Progenitor cell of endocrine pancreas (in vitro differentiated cells): ENCODE data around the gene CDH4. TPM values are rescaled to one million over a fixed set of nuclear protein-coding genes. Genes with fewer than 3 reads are reported as not detected.
A peak's percentile ranks its signal among the peaks of the same experiment; 100 is the strongest.

ENCODE experiments used
- DNase-seq: peaks from one replicate; pipeline ENCODE4 v3.0.0; 2021; ENCODE audit warnings: low spot score; ENCODE audit not compliant: unreplicated experiment
- H3K27ac Mint-ChIP-seq: 2 replicates; pipeline ENCODE4 v1.8.0; 2021; ENCODE audit warnings: mild to moderate bottlenecking, moderate library complexity, mixed read lengths
- H3K27me3 Mint-ChIP-seq: 2 replicates; pipeline ENCODE4 v1.8.0; 2021; ENCODE audit warnings: mixed read lengths
- H3K36me3 Mint-ChIP-seq: 2 replicates; pipeline ENCODE4 v1.8.0; 2022; ENCODE audit warnings: mixed read lengths; ENCODE audit not compliant: insufficient read depth
- H3K4me1 Mint-ChIP-seq: 2 replicates; pipeline ENCODE4 v1.8.0; 2021; ENCODE audit warnings: low read depth, mixed read lengths
- H3K4me3 Mint-ChIP-seq: 2 replicates; pipeline ENCODE4 v1.8.0; 2021; ENCODE audit warnings: low read depth, mild to moderate bottlenecking, moderate library complexity, mixed read lengths
- H3K9me3 Mint-ChIP-seq: 2 replicates; pipeline ENCODE4 v1.8.0; 2021; ENCODE audit warnings: low read depth, mixed read lengths
- total RNA-seq: library from RNA; stranded (reverse); gene quantifications from 2 replicates; pipeline ENCODE4 v1.2.1, GENCODE V29; 2021
- TF ChIP-seq, protein P1 (sequence below): fragments of 200-600 bp; sonication (generic); IDR thresholded peaks from one replicate; pipeline ENCODE4 v1.5.0; 2021; ENCODE audit warnings: antibody characterized with exemption, mild to moderate bottlenecking; ENCODE audit not compliant: unreplicated experiment

Gene CDH4
- total RNA-seq, 1 donor from 2014 or later, result 0.43 TPM

GRCh38 chr20:61426352-61426751 is 174.3 kb downstream of the CDH4 start:
- TF ChIP-seq, protein P1, sequence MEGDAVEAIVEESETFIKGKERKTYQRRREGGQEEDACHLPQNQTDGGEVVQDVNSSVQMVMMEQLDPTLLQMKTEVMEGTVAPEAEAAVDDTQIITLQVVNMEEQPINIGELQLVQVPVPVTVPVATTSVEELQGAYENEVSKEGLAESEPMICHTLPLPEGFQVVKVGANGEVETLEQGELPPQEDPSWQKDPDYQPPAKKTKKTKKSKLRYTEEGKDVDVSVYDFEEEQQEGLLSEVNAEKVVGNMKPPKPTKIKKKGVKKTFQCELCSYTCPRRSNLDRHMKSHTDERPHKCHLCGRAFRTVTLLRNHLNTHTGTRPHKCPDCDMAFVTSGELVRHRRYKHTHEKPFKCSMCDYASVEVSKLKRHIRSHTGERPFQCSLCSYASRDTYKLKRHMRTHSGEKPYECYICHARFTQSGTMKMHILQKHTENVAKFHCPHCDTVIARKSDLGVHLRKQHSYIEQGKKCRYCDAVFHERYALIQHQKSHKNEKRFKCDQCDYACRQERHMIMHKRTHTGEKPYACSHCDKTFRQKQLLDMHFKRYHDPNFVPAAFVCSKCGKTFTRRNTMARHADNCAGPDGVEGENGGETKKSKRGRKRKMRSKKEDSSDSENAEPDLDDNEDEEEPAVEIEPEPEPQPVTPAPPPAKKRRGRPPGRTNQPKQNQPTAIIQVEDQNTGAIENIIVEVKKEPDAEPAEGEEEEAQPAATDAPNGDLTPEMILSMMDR, result no peak
- H3K27ac Mint-ChIP-seq, result no peak overlapping the region
- H3K27me3 Mint-ChIP-seq, result peaks cover 18% of the 10 kb centered on the region
- no peaks in the 10 kb centered on the region for H3K9me3 Mint-ChIP-seq
- H3K36me3 Mint-ChIP-seq, result no peaks in the 10 kb centered on the region
- H3K4me3 Mint-ChIP-seq, result no peak overlapping the region
- no peak for DNase-seq
- H3K4me1 Mint-ChIP-seq, result no peaks in the 10 kb centered on the region

DNA sequence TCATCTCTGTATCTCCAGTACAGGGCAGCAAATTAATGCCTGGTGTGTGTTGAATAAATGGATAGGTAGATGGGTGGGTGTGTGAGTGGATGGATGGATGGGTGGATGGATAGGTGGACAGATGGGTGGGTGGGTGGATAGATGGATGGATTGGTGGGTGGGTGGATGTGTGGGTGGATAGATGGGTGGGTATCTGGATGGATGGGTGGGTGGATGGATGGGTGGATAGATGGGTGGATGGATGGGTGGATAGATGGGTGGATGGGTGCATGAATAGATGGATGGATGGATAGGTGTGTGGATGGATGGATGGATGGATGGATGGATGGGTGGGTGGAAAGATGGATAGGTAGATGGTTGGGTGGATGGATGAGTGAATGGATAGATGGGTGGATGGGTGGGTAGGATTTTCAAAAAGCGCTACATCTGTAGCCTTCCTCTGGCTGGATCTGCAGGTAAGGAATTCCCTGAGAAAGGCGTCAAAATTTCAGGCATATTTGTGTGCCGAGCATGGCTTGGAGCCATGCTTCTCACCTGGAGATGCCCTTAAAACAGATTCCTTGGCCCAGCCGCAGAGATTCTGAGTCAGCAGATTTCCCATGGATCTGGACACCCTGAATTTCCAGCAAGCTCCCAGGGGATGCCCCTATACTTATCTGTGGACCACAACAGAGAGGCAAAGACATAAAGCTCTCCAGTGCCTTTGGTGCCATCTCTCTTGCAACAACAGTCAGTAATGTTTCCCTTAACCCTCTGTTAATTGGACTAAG is 177.6 kb downstream of the CDH4 start:
- TF ChIP-seq, protein P1, result no peak
- no peaks in the 10 kb centered on the region for H3K36me3 Mint-ChIP-seq
- no peak overlapping the region for H3K27ac Mint-ChIP-seq
- H3K27me3 Mint-ChIP-seq, result peaks cover 33% of the 10 kb centered on the region
- peaks cover 2% of the 10 kb centered on the region for H3K4me1 Mint-ChIP-seq
- no peaks in the 10 kb centered on the region for H3K9me3 Mint-ChIP-seq
- DNase-seq, result no peak
- H3K4me3 Mint-ChIP-seq, result no peak overlapping the region

- Mint-ChIP-seq H3K4me3 (no peak overlapping the region), H3K4me1 (peaks cover 3% of the 10 kb centered on the region), H3K27ac (no peak overlapping the region), H3K36me3 (no peaks in the 10 kb centered on the region), H3K9me3 (no peaks in the 10 kb centered on the region), H3K27me3 (peaks cover 38% of the 10 kb centered on the region)
- DNase-seq, result no peak
- TF ChIP-seq, protein P1, result no peak
Observed at GRCh38 chr20:61430228-61430624, 178.2 kb downstream of the CDH4 start.

DNA sequence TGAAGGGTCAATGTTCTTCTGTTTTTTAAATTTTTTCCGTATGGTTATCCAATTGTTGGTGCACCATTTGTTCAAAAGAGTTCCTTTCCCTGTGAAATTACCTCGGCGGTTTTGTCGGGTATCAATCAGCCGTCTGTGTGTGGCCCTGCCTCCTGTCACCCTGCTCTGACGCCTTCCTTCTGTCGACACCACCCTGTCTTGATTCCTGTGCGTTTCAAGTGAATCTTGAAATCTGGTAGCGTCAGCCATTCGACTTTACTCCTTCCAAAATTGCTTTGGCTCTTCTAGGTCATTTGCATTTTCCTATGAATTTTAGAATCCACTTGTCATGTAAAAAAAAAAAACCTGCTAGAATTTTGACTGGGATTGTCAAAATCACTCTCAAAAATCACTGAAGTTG is 181.1 kb downstream of the CDH4 start:
- no peak for DNase-seq
- TF ChIP-seq, protein P1, result no peak
- H3K27me3 Mint-ChIP-seq, result peaks cover 41% of the 10 kb centered on the region
- H3K9me3 Mint-ChIP-seq, result no peaks in the 10 kb centered on the region
- peaks cover 20% of the 10 kb centered on the region for H3K4me1 Mint-ChIP-seq
- no peaks in the 10 kb centered on the region for H3K36me3 Mint-ChIP-seq
- H3K27ac Mint-ChIP-seq, result peak overlapping the region; percentile 39
- no peak overlapping the region for H3K4me3 Mint-ChIP-seq

DNA sequence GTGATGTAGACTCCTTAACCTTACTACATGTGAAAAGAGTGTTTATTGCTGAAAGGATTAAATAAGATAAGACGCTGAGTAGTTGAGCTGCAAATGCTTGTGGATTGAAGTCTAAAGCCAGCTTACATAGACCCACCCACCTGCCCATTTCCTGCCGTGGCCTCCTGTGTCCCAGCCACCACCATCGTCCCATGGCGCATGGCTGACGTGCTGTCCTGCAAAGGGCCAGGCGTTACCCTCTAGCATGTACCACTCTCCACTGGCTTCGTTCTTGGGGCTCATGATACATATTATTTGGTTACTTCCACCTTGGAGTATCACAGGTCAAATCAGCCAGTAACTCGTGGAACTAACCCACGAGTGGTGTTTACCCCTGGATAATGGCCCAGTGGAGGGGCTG is 181.8 kb downstream of the CDH4 start:
- no peak overlapping the region for H3K27ac Mint-ChIP-seq
- H3K4me1 Mint-ChIP-seq, result peaks cover 20% of the 10 kb centered on the region
- peaks cover 37% of the 10 kb centered on the region for H3K27me3 Mint-ChIP-seq
- no peaks in the 10 kb centered on the region for H3K36me3 Mint-ChIP-seq
- no peaks in the 10 kb centered on the region for H3K9me3 Mint-ChIP-seq
- DNase-seq, result no peak
- no peak overlapping the region for H3K4me3 Mint-ChIP-seq
- TF ChIP-seq, protein P1, result no peak
